HUES48 (cell line): ENCODE data around the gene KIRREL1.

Source experiments
- H3K27ac ChIP-seq: one replicate; pipeline ENCODE4 v1.7.0; 2013; ENCODE audit warnings: low read depth, low read length, inconsistent platforms
- H3K27me3 ChIP-seq: 2 replicates; pipeline ENCODE4 v1.6.1; 2013; ENCODE audit warnings: mild to moderate bottlenecking, low read length; ENCODE audit not compliant: control insufficient read depth, insufficient read depth
- H3K36me3 ChIP-seq: 2 replicates; pipeline ENCODE4 v1.6.1; 2013; ENCODE audit warnings: low read length; ENCODE audit not compliant: control insufficient read depth, insufficient read depth
- H3K4me1 ChIP-seq: 2 replicates; pipeline ENCODE4 v1.6.1; 2013; ENCODE audit warnings: mild to moderate bottlenecking, low read length; ENCODE audit not compliant: control insufficient read depth, insufficient read depth
- H3K4me3 ChIP-seq: 2 replicates; pipeline ENCODE4 v1.5.1; 2013; ENCODE audit warnings: mild to moderate bottlenecking, low read depth, low read length
- H3K9ac ChIP-seq: 2 replicates; pipeline ENCODE4 v1.6.1; 2013; ENCODE audit warnings: mild to moderate bottlenecking, low read depth, low read length, moderate library complexity
- H3K9me3 ChIP-seq: 2 replicates; pipeline ENCODE4 v1.6.1; 2013; ENCODE audit warnings: low read length; ENCODE audit not compliant: control insufficient read depth, insufficient read depth

KIRREL1 gene

GRCh38 chr1:158037008-158037865, 43.8 kb downstream of the KIRREL1 start:
- H3K27ac ChIP-seq, result peak overlapping the region; percentile 16
- no peaks in the 10 kb centered on the region for H3K36me3 ChIP-seq
- H3K9ac ChIP-seq, result no peak overlapping the region
- no peaks in the 10 kb centered on the region for H3K27me3 ChIP-seq
- peaks cover 21% of the 10 kb centered on the region for H3K4me1 ChIP-seq
- no peak overlapping the region for H3K4me3 ChIP-seq
- H3K9me3 ChIP-seq, result no peaks in the 10 kb centered on the region

GRCh38 chr1:158037866-158038359, 44.5 kb downstream of the KIRREL1 start:
- H3K4me1 ChIP-seq, result peaks cover 21% of the 10 kb centered on the region
- no peaks in the 10 kb centered on the region for H3K9me3 ChIP-seq
- H3K36me3 ChIP-seq, result no peaks in the 10 kb centered on the region
- H3K9ac ChIP-seq, result no peak overlapping the region
- no peak overlapping the region for H3K4me3 ChIP-seq
- H3K27ac ChIP-seq, result peak overlapping the region; percentile 16
- no peaks in the 10 kb centered on the region for H3K27me3 ChIP-seq

GRCh38 chr1:158038793-158039192, 45.3 kb downstream of the KIRREL1 start:
- no peaks in the 10 kb centered on the region for H3K36me3 ChIP-seq
- no peaks in the 10 kb centered on the region for H3K9me3 ChIP-seq
- H3K4me1 ChIP-seq, result peaks cover 21% of the 10 kb centered on the region
- H3K27ac ChIP-seq, result peak overlapping the region; percentile 29
- H3K9ac ChIP-seq, result no peak overlapping the region
- H3K4me3 ChIP-seq, result no peak overlapping the region
- H3K27me3 ChIP-seq, result no peaks in the 10 kb centered on the region

GRCh38 chr1:158039380-158039779, 45.9 kb downstream of the KIRREL1 start:
- H3K27me3 ChIP-seq, result no peaks in the 10 kb centered on the region
- no peaks in the 10 kb centered on the region for H3K36me3 ChIP-seq
- peaks cover 21% of the 10 kb centered on the region for H3K4me1 ChIP-seq
- no peak overlapping the region for H3K9ac ChIP-seq
- no peak overlapping the region for H3K27ac ChIP-seq
- H3K4me3 ChIP-seq, result no peak overlapping the region
- H3K9me3 ChIP-seq, result no peaks in the 10 kb centered on the region

DNA sequence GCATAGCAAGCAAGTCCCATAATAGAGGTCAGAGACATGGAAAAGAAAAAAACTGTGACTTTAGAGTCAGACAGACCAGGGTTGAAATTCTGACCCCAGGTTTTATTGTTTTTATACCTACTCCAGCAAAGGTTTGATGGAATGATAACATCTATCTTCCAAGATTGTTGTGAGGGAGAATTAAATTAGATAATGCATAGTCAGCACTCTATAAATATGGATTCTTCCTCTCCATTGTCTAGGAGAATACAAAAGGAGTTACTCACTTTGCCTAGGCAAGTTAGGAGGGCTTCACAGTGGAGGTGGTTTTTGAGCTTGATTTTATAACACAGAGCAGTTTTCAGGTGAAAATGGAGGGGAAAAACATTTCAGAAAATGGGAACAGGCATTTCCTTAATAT, 46.9 kb downstream of the KIRREL1 start:
- Histone ChIP-seq H3K9me3 (no peaks in the 10 kb centered on the region), H3K4me3 (no peak overlapping the region), H3K36me3 (no peaks in the 10 kb centered on the region), H3K9ac (no peak overlapping the region), H3K4me1 (peaks cover 22% of the 10 kb centered on the region), H3K27me3 (no peaks in the 10 kb centered on the region), H3K27ac (no peak overlapping the region)

- no peak overlapping the region for H3K9ac ChIP-seq
- H3K4me1 ChIP-seq, result peaks cover 26% of the 10 kb centered on the region
- H3K27ac ChIP-seq, result peak overlapping the region; percentile 52
- no peaks in the 10 kb centered on the region for H3K9me3 ChIP-seq
- H3K36me3 ChIP-seq, result no peaks in the 10 kb centered on the region
- no peak overlapping the region for H3K4me3 ChIP-seq
- no peaks in the 10 kb centered on the region for H3K27me3 ChIP-seq
Measured at GRCh38 chr1:158043232-158043631, 49.8 kb downstream of the KIRREL1 start.

DNA sequence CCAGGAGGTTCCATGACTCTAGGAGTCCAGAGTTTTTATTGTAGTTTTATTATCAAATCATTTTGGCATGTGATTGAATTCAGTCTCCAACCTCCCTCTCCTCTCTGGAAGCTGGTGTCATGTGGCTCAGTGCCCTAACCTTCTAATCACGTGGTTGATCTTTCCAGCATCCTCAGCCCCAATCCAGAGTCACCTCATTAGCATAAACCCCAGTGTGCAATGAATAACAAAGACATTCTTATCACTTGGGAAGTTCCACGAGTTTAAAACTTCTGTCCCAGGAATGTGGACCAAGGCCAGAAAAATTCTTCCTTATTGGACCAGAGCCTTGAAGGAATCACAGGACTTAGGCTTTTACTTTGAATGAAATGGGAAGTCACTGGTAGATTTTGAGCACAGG, 52.2 kb downstream of the KIRREL1 start:
- H3K9ac ChIP-seq, result no peak overlapping the region
- no peaks in the 10 kb centered on the region for H3K36me3 ChIP-seq
- peak overlapping the region; percentile 26 for H3K27ac ChIP-seq
- peaks cover 22% of the 10 kb centered on the region for H3K4me1 ChIP-seq
- no peaks in the 10 kb centered on the region for H3K9me3 ChIP-seq
- H3K4me3 ChIP-seq, result no peak overlapping the region
- no peaks in the 10 kb centered on the region for H3K27me3 ChIP-seq

- Histone ChIP-seq H3K9ac (no peak overlapping the region), H3K36me3 (no peaks in the 10 kb centered on the region), H3K27ac (no peak overlapping the region), H3K27me3 (no peaks in the 10 kb centered on the region), H3K4me3 (no peak overlapping the region), H3K4me1 (peaks cover 22% of the 10 kb centered on the region), H3K9me3 (no peaks in the 10 kb centered on the region)
Measured at GRCh38 chr1:158046715-158047510, 53.5 kb downstream of the KIRREL1 start.

- no peak overlapping the region for H3K4me3 ChIP-seq
- H3K36me3 ChIP-seq, result no peaks in the 10 kb centered on the region
- peaks cover 22% of the 10 kb centered on the region for H3K4me1 ChIP-seq
- H3K9ac ChIP-seq, result no peak overlapping the region
- H3K27me3 ChIP-seq, result no peaks in the 10 kb centered on the region
- no peaks in the 10 kb centered on the region for H3K9me3 ChIP-seq
- no peak overlapping the region for H3K27ac ChIP-seq
Measured at GRCh38 chr1:158048371-158049067, 55.1 kb downstream of the KIRREL1 start.

- no peaks in the 10 kb centered on the region for H3K9me3 ChIP-seq
- no peak overlapping the region for H3K9ac ChIP-seq
- no peak overlapping the region for H3K4me3 ChIP-seq
- peaks cover 20% of the 10 kb centered on the region for H3K4me1 ChIP-seq
- no peaks in the 10 kb centered on the region for H3K27me3 ChIP-seq
- no peak overlapping the region for H3K27ac ChIP-seq
- no peaks in the 10 kb centered on the region for H3K36me3 ChIP-seq
Measured at GRCh38 chr1:158049853-158050252, 56.4 kb downstream of the KIRREL1 start.
